GM12874 (cell line): ENCODE results near the gene MAPK1IP1L.

ENCODE experiments used
- CTCF ChIP-seq: IDR thresholded peaks from 2 replicates; pipeline ENCODE4 v1.5.1; 2011; ENCODE audit warnings: low read depth, mild to moderate bottlenecking, control low read depth, low read length, moderate library complexity; ENCODE audit not compliant: insufficient read depth

The MAPK1IP1L gene

DNA sequence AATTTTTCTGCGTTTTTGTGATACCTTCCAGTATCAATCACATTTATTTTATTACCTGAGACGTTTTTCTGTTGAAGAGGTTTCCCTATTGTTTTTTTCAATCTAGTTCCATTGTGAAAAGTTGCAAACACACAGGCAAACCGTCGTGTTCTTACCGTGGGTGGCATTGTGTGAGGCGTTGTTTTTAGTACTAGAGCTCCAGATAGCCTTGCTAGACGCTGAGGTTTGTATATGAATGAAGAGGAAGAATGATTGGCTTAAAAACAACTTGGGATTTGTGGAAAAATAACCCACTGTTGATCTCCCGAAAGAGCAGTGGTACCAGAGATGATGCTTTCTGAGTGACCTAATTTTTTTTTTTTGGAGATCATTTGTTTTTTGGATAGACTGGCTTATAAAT, 23.4 kb upstream of the MAPK1IP1L start:
- no peak for TF ChIP-seq CTCF

- no peak for TF ChIP-seq CTCF
These were observed 23.0 kb upstream of the MAPK1IP1L start for GRCh38 chr14:55028476-55028875.

GRCh38 chr14:55031190-55031589, 20.3 kb upstream of the MAPK1IP1L start:
- no peak for TF ChIP-seq CTCF

GRCh38 chr14:55038708-55039107, 12.7 kb upstream of the MAPK1IP1L start:
- no peak for TF ChIP-seq CTCF

GRCh38 chr14:55043528-55043927, 7.9 kb upstream of the MAPK1IP1L start:
- TF ChIP-seq CTCF, result no peak

DNA sequence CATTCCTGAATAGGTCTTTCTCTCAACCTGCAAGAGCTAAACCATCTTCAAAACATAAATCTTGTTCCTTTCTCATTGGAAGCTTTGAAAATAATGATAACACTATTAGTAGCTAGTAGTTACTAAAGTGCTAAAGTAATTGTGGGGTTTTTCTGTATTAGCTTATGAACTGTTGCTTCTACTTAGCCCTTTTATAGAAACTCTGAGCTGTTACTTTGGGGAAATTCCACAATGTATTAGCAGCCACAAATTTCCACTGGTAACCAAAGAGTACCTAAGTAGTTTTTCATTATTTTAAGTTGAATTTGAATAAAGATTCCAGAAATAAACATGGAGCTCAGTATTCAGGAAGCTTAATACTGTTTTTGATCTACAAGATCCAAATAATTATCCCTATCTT, 6.4 kb upstream of the MAPK1IP1L start:
- TF ChIP-seq CTCF, result no peak

DNA sequence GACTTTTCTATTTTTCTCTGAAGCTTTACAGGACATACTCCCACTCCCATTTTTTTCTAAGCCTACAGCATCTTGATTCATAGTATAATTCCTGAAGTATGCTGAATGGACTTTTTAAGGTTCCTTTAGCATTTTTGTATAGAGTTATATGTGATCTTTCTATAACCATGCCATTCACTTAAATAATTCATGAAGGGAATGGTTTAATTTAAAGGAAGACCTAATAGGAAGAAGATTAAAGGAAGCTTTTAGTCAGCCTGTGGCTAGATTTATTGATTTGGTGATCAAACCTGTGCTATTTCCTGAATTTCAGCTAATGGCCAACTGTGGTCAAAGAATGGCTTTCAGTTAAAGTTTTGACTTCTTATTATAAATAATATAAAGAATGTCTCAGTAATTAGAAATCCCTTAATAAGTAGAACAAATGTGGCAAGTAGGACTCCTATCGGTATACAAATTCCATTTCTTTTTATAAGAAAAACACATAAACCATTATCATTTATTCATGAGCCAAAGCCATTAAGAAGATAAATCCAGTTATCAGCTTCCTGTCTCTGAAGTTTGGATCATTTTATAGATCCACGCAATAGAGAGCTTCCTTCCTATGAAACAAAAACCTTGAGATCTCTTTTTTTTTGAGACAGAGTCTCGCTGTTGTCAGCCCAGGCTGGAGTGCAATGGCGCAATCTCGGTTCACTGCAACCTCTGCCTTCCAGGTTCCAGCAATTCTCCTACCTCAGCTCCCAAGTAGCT, 4.0 kb upstream of the MAPK1IP1L start:
- no peak for TF ChIP-seq CTCF

- TF ChIP-seq CTCF, result no peak
These were observed 2.5 kb upstream of the MAPK1IP1L start for GRCh38 chr14:55048900-55049436.
